Fibroblast of villous mesenchyme (primary cell): ENCODE measurements around the gene ZNF746. TPM values are rescaled to one million over a fixed set of nuclear protein-coding genes. Genes with fewer than 3 reads are reported as not detected.
A peak's percentile ranks its signal among the peaks of the same experiment; 100 is the strongest.

Source experiments
- DNase-seq: peaks from one replicate; pipeline ENCODE4 v3.0.0-alpha.2; 2010; ENCODE audit warnings: low read depth
- H3K4me3 ChIP-seq: 2 replicates; pipeline ENCODE4 v1.5.1; 2011; ENCODE audit warnings: low read depth, mild to moderate bottlenecking, low read length
- total RNA-seq: library from RNA; depleted of rRNA; stranded (reverse); fragments of >200 nt; gene quantifications from 2 replicates; pipeline ENCODE4 v1.2.3, GENCODE V29; 2012
- TF ChIP-seq, protein P1 (sequence below): IDR thresholded peaks from 2 replicates; pipeline ENCODE4 v1.5.1; 2012; ENCODE audit warnings: low read depth, mild to moderate bottlenecking, low read length; ENCODE audit not compliant: insufficient read depth

The ZNF746 gene
- total RNA-seq, 1 donor: 24.2 TPM

GRCh38 chr7:149468208-149468607 lies 29.4 kb downstream of the ZNF746 start:
- TF ChIP-seq, protein P1, sequence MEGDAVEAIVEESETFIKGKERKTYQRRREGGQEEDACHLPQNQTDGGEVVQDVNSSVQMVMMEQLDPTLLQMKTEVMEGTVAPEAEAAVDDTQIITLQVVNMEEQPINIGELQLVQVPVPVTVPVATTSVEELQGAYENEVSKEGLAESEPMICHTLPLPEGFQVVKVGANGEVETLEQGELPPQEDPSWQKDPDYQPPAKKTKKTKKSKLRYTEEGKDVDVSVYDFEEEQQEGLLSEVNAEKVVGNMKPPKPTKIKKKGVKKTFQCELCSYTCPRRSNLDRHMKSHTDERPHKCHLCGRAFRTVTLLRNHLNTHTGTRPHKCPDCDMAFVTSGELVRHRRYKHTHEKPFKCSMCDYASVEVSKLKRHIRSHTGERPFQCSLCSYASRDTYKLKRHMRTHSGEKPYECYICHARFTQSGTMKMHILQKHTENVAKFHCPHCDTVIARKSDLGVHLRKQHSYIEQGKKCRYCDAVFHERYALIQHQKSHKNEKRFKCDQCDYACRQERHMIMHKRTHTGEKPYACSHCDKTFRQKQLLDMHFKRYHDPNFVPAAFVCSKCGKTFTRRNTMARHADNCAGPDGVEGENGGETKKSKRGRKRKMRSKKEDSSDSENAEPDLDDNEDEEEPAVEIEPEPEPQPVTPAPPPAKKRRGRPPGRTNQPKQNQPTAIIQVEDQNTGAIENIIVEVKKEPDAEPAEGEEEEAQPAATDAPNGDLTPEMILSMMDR: peak; percentile 24
- DNase-seq: peak; percentile 41
- H3K4me3 ChIP-seq: no peak overlapping the region

DNA sequence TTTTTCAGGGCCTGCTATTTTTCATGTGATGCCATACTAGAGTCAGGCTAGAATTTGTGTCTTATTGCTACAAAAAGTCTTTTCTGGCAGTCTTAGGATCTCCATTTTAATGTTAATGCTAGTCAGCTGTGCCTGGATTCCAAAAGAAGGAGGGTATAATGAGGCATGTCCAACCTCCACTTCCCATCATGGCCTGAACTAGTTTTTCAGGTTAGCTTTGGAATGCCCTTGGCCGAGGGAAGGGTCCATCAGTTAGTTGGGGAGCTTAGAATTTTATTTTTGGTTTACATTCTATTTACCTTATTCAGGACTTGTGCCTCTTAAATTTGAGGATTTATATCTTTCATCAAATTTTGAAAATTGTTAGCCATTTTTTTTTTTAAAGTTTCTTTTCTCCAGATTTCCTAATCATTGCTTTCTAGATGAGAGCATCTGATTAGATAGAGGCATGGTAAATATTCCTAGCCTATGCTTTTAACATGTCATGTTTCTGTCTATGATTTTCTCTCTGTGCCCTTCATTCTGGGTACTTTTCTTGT lies 30.2 kb downstream of the ZNF746 start:
- TF ChIP-seq, protein P1: no peak
- DNase-seq: no peak
- H3K4me3 ChIP-seq: no peak overlapping the region

DNA sequence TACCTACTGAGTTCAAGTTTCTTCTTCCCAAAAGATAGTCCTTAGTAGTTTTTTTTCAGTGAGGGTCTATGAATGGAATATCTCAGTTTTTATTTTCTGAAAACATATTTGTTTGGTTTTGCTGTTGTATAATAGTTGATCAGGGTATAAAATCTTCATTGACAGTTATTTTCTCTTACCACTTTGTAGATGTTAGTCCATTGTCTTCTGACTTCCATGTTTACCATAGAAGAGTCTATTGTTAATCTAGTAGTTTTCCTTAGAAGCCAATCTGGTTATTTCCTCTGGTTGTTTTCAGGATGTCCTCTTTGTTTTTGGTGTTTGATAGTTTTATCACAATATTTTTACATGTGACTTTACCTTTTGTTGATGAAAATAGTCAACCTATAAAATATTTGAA lies 31.2 kb downstream of the ZNF746 start:
- TF ChIP-seq, protein P1: no peak
- H3K4me3 ChIP-seq: no peak overlapping the region
- no peak for DNase-seq

DNA sequence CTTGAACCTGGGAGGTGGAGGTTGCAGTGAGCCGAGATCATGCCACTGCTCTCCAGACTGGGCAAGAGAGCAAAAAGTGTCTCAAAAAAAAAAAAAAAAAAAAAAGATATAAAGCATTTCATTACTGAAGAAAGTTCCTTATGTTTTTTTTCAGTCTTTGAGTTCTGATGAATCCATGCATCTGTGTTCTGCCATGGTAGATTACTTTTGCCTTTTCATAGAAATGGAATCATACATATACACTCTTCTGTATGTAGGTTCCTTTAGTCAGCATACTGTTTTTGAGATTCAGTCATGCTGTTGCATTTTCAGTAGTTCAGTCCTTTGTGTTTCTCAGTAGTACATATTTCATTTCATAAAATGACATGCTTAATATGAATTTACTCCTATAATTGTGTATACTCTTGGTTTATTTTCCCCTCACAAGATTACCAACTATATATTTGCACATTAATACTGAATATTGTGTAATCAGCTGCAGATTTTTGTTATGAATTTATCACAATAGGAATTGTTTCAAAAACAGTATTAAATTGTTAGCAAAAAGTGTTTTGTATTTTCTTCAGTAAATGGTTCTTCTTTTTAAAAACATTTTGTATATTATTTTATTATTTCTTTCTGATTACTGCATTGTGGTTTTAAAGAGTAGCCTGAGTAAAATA lies 34.0 kb downstream of the ZNF746 start:
- TF ChIP-seq, protein P1: no peak
- no peak overlapping the region for H3K4me3 ChIP-seq
- no peak for DNase-seq

DNA sequence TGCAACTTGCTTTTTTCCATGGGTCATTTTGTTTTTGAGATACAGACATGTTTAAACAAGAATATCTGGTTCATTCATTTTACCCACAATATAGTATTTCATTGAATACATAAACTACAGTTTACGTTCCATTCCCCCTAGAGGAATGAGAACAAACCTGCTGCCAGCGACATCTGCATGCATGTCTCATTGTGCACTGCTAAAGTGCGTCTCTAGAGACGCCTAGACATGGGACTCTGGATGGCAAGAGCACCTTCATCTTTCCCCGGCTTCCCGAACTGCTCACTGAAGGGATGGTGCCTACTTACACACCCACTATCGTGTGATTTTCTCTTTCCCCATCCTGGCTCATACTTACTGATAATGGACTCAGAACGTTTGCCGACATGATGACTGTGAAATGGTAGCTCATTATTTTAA lies 35.5 kb downstream of the ZNF746 start:
- DNase-seq: no peak
- no peak overlapping the region for H3K4me3 ChIP-seq
- TF ChIP-seq, protein P1: no peak

- peak within 1 kb of the TSS; percentile 76 for H3K4me3 ChIP-seq
- peak; percentile 87 for DNase-seq
- TF ChIP-seq, protein P1: peak; percentile 43
These were observed 36.9 kb downstream of the ZNF746 start, which contains the start of gene ZNF777 for GRCh38 chr7:149460493-149461277. Gene ZNF777 (minus strand): TSS chr7:149461062. CDS start chr7:149456022, 5,040 bp downstream.
